GM20000 (cell line): ENCODE results near the gene TK2.
"Not testable (repeated sequence)": the region's sequence is repeated elsewhere in the genome, so short reads cannot be mapped to it uniquely, and the experiment has no call there.

Experiments used
- DNase-seq: peaks from one replicate; pipeline ENCODE4 v3.0.0; 2012; ENCODE audit warnings: low spot score
- TF ChIP-seq, protein P1 (sequence below): IDR thresholded peaks from 2 replicates; pipeline ENCODE4 v1.5.1; 2012; ENCODE audit warnings: mild to moderate bottlenecking, control low read depth; ENCODE audit errors: extremely low read depth, missing control alignments

The TK2 gene

GRCh38 chr16:66549284-66550131, at the start of gene TK2:
TK2 (minus strand) TSS chr16:66550122; CDS start chr16:66550061, 61 bp downstream.
- DNase-seq = peak; percentile 78
- TF ChIP-seq, protein P1, sequence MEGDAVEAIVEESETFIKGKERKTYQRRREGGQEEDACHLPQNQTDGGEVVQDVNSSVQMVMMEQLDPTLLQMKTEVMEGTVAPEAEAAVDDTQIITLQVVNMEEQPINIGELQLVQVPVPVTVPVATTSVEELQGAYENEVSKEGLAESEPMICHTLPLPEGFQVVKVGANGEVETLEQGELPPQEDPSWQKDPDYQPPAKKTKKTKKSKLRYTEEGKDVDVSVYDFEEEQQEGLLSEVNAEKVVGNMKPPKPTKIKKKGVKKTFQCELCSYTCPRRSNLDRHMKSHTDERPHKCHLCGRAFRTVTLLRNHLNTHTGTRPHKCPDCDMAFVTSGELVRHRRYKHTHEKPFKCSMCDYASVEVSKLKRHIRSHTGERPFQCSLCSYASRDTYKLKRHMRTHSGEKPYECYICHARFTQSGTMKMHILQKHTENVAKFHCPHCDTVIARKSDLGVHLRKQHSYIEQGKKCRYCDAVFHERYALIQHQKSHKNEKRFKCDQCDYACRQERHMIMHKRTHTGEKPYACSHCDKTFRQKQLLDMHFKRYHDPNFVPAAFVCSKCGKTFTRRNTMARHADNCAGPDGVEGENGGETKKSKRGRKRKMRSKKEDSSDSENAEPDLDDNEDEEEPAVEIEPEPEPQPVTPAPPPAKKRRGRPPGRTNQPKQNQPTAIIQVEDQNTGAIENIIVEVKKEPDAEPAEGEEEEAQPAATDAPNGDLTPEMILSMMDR = no peak

DNA sequence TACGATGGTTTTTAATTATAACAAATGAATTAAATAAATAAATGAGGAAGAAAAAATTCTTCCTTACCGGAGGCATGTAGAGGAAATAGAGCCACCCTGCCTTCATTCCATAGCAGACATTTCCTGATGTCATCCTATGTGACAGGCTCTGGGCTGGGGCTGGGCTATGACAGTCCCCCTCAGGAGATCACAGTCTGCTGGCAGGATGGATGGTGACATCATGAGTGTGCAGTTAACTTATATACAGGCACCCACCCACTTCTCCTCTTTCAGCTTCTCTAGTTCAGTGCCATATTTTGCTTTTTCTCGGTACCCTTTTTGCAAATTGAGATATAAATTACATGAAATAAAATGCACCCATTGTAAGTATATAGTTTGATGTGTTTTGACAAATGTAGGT, 48.2 kb upstream of the TK2 start:
- TF ChIP-seq, protein P1 = no peak

GRCh38 chr16:66596986-66597848, 47.3 kb upstream of the TK2 start:
- DNase-seq = no peak
- TF ChIP-seq, protein P1 = no peak

More for the DNA sequence above, 48.2 kb upstream of the TK2 start:
- DNase-seq = no peak

GRCh38 chr16:66596559-66596958, 46.6 kb upstream of the TK2 start:
- DNase-seq = not testable (repeated sequence)

DNA sequence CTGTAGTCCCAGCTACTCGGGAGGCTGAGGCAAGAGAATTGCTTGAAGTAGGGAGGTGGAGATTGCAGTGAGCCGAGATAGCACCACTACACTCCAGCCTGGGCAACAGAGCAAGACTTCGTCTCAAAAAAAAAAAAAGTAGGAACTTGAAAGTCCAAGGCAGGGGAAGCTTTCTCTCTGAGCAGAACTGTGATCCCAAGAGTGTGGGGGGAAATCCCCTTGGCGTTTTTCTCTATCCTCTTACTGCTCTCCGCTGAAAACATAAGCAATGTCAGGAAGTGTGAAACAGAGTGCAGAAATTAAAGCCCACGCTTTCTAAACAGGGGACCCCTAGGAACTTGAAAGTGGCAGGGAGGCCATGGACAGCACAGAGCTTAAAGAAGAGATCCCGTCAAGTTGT, 44.8 kb upstream of the TK2 start:
- TF ChIP-seq, protein P1 = no peak
- DNase-seq = no peak

GRCh38 chr16:66592814-66593213, 42.9 kb upstream of the TK2 start:
- TF ChIP-seq, protein P1 = no peak

DNA sequence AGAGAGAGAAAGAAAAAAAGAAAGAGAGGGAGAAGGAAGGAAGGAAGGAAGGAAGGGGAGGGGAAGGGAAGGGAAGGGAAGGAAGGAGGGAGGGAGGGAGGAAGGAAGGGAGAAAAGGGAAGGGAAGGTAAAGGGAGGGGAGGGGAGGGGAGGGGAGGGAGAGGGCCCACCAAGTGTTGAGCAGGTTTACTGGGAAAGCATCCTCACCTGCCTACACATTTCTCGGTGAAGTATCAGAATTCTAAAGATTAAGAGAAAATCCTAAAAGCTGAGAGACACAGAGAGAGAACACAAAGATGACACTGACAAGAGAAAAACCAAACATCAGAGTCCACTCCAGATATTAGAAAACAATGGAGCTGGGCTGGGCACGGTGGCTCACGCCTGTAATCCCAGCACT, 42.3 kb upstream of the TK2 start:
- DNase-seq = no peak
- TF ChIP-seq, protein P1 = no peak

More at GRCh38 chr16:66592814-66593213, 42.9 kb upstream of the TK2 start:
- DNase-seq = no peak
